SK-N-SH (cell line): ENCODE measurements around the gene MROH2B. TPM values are rescaled to one million over a fixed set of nuclear protein-coding genes. Genes with fewer than 3 reads are reported as not detected.

Source experiments
- CTCF ChIA-PET: fragments of 300-600, 350-600 bp; formaldehyde crosslinking; extraction: SDS; loops from one replicate; lab custom pipeline; 2021; lab: Yijun Ruan, JAX
- POLR2A ChIA-PET: fragments of 350-600 bp; sonication (Branson Sonifier 250); formaldehyde crosslinking; extraction: SDS; loops from one replicate; lab custom pipeline; 2020; ENCODE audit warnings: antibody characterized with exemption, inconsistent platforms; lab: Yijun Ruan, JAX
- DNase-seq: peaks from one replicate; pipeline ENCODE4 v3.0.0; 2012
- H2AFZ ChIP-seq: fragments of 200-600 bp; sonication (generic); 2 replicates; pipeline ENCODE4 v1.8.1; 2016; ENCODE audit warnings: antibody characterized with exemption, mild to moderate bottlenecking, low read depth
- H3F3A ChIP-seq: fragments of 200-600 bp; sonication (generic); replicated peaks from 2 replicates; pipeline ENCODE3; 2016; ENCODE audit warnings: antibody characterized with exemption, mild to moderate bottlenecking; ENCODE audit not compliant: insufficient read depth
- H3K27ac ChIP-seq, 2 experiments: fragments of 200-500 bp in 1 of 2; fragments of 200-600 bp in 1 of 2; sonication (Bioruptor generic) in 1 of 2; sonication (generic), shearing (Covaris generic) in 1 of 2; 2 replicates each; pipeline versions ENCODE4 v1.5.1 to v1.6.1; 2014 to 2016; ENCODE audit warnings: low read depth in 2 of 2, inconsistent platforms in 1 of 2, low read length in 1 of 2, mild to moderate bottlenecking in 1 of 2, mixed read lengths in 1 of 2
- H3K27me3 ChIP-seq: fragments of 200-600 bp; sonication (generic), shearing (Covaris generic); 2 replicates; pipeline ENCODE4 v1.6.1; 2016; ENCODE audit warnings: mixed run types; ENCODE audit not compliant: insufficient read depth
- H3K36me3 ChIP-seq, 2 experiments: fragments of 200-500 bp in 1 of 2; fragments of 200-600 bp in 1 of 2; sonication (Bioruptor generic) in 1 of 2; sonication (generic) in 1 of 2; replicated peaks in 1 of 2; 2 replicates each; pipeline versions ENCODE3 to v1.5.1; 2014 to 2016; ENCODE audit warnings: low read length in 1 of 2, mild to moderate bottlenecking in 1 of 2; ENCODE audit not compliant: insufficient read depth in 2 of 2, control insufficient read depth in 1 of 2
- H3K4me1 ChIP-seq, 2 experiments: fragments of 200-500 bp in 1 of 2; fragments of 200-600 bp in 1 of 2; sonication (Bioruptor generic) in 1 of 2; sonication (generic), shearing (Covaris generic) in 1 of 2; 2 replicates each; pipeline versions ENCODE4 v1.5.1 to v1.6.1; 2014 to 2016; ENCODE audit warnings: low read depth in 1 of 2, low read length in 1 of 2, mixed run types in 1 of 2; ENCODE audit not compliant: insufficient read depth in 2 of 2, control insufficient read depth in 1 of 2
- H3K4me2 ChIP-seq: fragments of 200-600 bp; sonication (generic), shearing (Covaris generic); 2 replicates; pipeline ENCODE4 v1.6.1; 2017; ENCODE audit warnings: mixed run types
- H3K4me3 ChIP-seq, 2 experiments: fragments of 200-500 bp in 1 of 2; fragments of 200-600 bp in 1 of 2; sonication (Bioruptor generic) in 1 of 2; sonication (generic), shearing (Covaris generic) in 1 of 2; 2 replicates each; pipeline versions ENCODE4 v1.5.1 to v1.8.1; 2014 to 2016; ENCODE audit warnings: low read depth in 2 of 2, inconsistent platforms in 1 of 2, low read length in 1 of 2, mild to moderate bottlenecking in 1 of 2, mixed read lengths in 1 of 2, moderate library complexity in 1 of 2
- H3K79me2 ChIP-seq: fragments of 200-600 bp; sonication (generic); 2 replicates; pipeline ENCODE4 v1.8.1; 2017; ENCODE audit warnings: mild to moderate bottlenecking; ENCODE audit not compliant: insufficient read depth
- H3K9ac ChIP-seq: fragments of 200-600 bp; sonication (generic); 2 replicates; pipeline ENCODE4 v1.6.1; 2017; ENCODE audit warnings: mixed run types
- H3K9me2 ChIP-seq: fragments of 200-600 bp; sonication (generic); 2 replicates; pipeline ENCODE4 v1.6.1; 2017; ENCODE audit warnings: mixed run types
- H3K9me3 ChIP-seq: fragments of 200-600 bp; sonication (generic); 2 replicates; pipeline ENCODE4 v1.6.1; 2017; ENCODE audit warnings: mixed run types, mild to moderate bottlenecking, moderate library complexity
- H4K20me1 ChIP-seq: fragments of 200-600 bp; sonication (generic); 2 replicates; pipeline ENCODE4 v1.6.1; 2017; ENCODE audit warnings: mild to moderate bottlenecking, mixed run types; ENCODE audit not compliant: insufficient read depth
- CTCF ChIP-seq: fragments of 200-600 bp; sonication (generic); IDR thresholded peaks from 2 replicates; pipeline ENCODE4 v1.6.1; 2017; ENCODE audit warnings: antibody characterized with exemption, mild to moderate bottlenecking, moderate library complexity
- ELF1 ChIP-seq: IDR thresholded peaks from 2 replicates; pipeline ENCODE4 v1.4.0; 2012
- EP300 ChIP-seq, 2 experiments: IDR thresholded peaks; 2 replicates each; pipeline versions ENCODE4 v1.4.0 to v1.6.1; 2012; ENCODE audit warnings: borderline replicate concordance in 1 of 2, low read depth in 1 of 2, low read length in 1 of 2
- FOXJ3 ChIP-seq: sonication (generic); formaldehyde crosslinking; IDR thresholded peaks from 2 replicates; pipeline ENCODE4 v1.5.1; 2020; ENCODE audit warnings: mild to moderate bottlenecking, missing genetic modification reagents
- FOXM1 ChIP-seq: IDR thresholded peaks from 2 replicates; pipeline ENCODE4 v1.4.0; 2012; ENCODE audit warnings: low read depth, mild to moderate bottlenecking
- GATA2 ChIP-seq: sonication (generic); formaldehyde crosslinking; IDR thresholded peaks from 2 replicates; pipeline ENCODE4 v1.5.0; 2020; ENCODE audit warnings: mild to moderate bottlenecking, missing genetic modification reagents
- IRF3 ChIP-seq: fragments of 150-350 bp; IDR thresholded peaks from 2 replicates; pipeline ENCODE4 v1.6.1; 2016; ENCODE audit warnings: mild to moderate bottlenecking, low read depth, low read length
- MXI1 ChIP-seq: IDR thresholded peaks from 2 replicates; pipeline ENCODE4 v1.6.1; 2012; ENCODE audit warnings: mild to moderate bottlenecking, low read depth, low read length, improper control_type of control experiment
- NRF1 ChIP-seq: IDR thresholded peaks from 2 replicates; pipeline ENCODE4 v1.6.1; 2012; ENCODE audit warnings: low read depth, mild to moderate bottlenecking, low read length
- PBX3 ChIP-seq: IDR thresholded peaks from 2 replicates; pipeline ENCODE4; 2012
- POLR2AphosphoS5 ChIP-seq: IDR thresholded peaks from 2 replicates; pipeline ENCODE4 v1.6.1; 2012; ENCODE audit warnings: low read depth, low read length
- RAD21 ChIP-seq: IDR thresholded peaks from 2 replicates; pipeline ENCODE4 v1.6.1; 2012; ENCODE audit warnings: mild to moderate bottlenecking, low read length
- RCOR1 ChIP-seq: fragments of 150-350 bp; IDR thresholded peaks from 2 replicates; pipeline ENCODE4 v1.6.1; 2017; ENCODE audit warnings: antibody characterized with exemption, low read length
- RFX5 ChIP-seq: IDR thresholded peaks from 2 replicates; pipeline ENCODE4 v1.6.1; 2012; ENCODE audit warnings: mild to moderate bottlenecking, improper control_type of control experiment, low read length
- RXRA ChIP-seq: IDR thresholded peaks from 2 replicates; pipeline ENCODE4 v1.4.0; 2012; ENCODE audit warnings: low read depth, mild to moderate bottlenecking, borderline replicate concordance
- SMC3 ChIP-seq: IDR thresholded peaks from 2 replicates; pipeline ENCODE4 v1.6.1; 2012; ENCODE audit warnings: low read depth, low read length, improper control_type of control experiment
- TCF12 ChIP-seq: IDR thresholded peaks from 2 replicates; pipeline ENCODE4 v1.4.0; 2012
- USF1 ChIP-seq: IDR thresholded peaks from 2 replicates; pipeline ENCODE4 v1.4.0; 2012; ENCODE audit warnings: low read depth, borderline replicate concordance
- USF2 ChIP-seq: fragments of 150-350 bp; IDR thresholded peaks from 2 replicates; pipeline ENCODE4 v1.6.1; 2017; ENCODE audit warnings: antibody characterized with exemption, low read length, low read depth, borderline replicate concordance
- YY1 ChIP-seq: IDR thresholded peaks from 2 replicates; pipeline ENCODE4 v1.4.0; 2012; ENCODE audit warnings: low read depth, mild to moderate bottlenecking
- WGBS: methylation state at CpG from one replicate; pipeline ENCODE4 v1.1.6; 2017; ENCODE audit warnings: low lambda C conversion rate; 5-methylcytosine and 5-hydroxymethylcytosine counted together
- polyA plus RNA-seq, 3 experiments: library from polyadenylated mRNA; depleted of rRNA; stranded (reverse); fragments of >200 nt; gene quantifications; 2 replicates each; pipeline ENCODE4 v1.2.3, GENCODE V29; 2012

MROH2B gene
- polyA plus RNA-seq, 1 of the 3 experiments (the other 2 are of a cell fraction), result not detected

GRCh38 chr5:41009232-41009631 is 61.9 kb downstream of the MROH2B start:
- H3K9me2 ChIP-seq, result no peaks in the 10 kb centered on the region
- H3K27me3 ChIP-seq, result no peaks in the 10 kb centered on the region
- H3K4me2 ChIP-seq, result no peak overlapping the region
- no peak overlapping the region for H3K4me3 ChIP-seq
- H4K20me1 ChIP-seq, result no peaks in the 10 kb centered on the region
- DNase-seq, result peak; percentile 17
- POLR2A ChIA-PET, result no interaction called here
- H3K36me3 ChIP-seq, result no peaks in the 10 kb centered on the region
- no peaks in the 10 kb centered on the region for H3K9me3 ChIP-seq
- no peaks in the 10 kb centered on the region for H3K79me2 ChIP-seq
- peaks cover 0 to 13% of the 10 kb centered on the region in 2 experiments; a peak in 2 of 4 replicates for H3K4me1 ChIP-seq
- no peaks in the 10 kb centered on the region for H3F3A ChIP-seq
- H3K27ac ChIP-seq, result peak overlapping the region in 1 of 2 experiments; percentile 71; a peak in 2 of 4 replicates
- WGBS, result 26% methylated on average over 4 of the region's 4 CpGs
- no peak for TF ChIP-seq YY1
- no peak for TF ChIP-seq FOXJ3 (CRISPR knock-in tag)
- TF ChIP-seq CTCF, result no peak
- TF ChIP-seq RFX5, result no peak
- peak; percentile 15; the same call in 1 of the 2 replicates for TF ChIP-seq RAD21
- TF ChIP-seq NRF1, result no peak
- TF ChIP-seq MXI1, result no peak
- TF ChIP-seq ELF1, result no peak
- no peak for TF ChIP-seq RXRA
- peak; percentile 40 for TF ChIP-seq GATA2 (CRISPR knock-in tag)
- no peak for TF ChIP-seq FOXM1
- TF ChIP-seq PBX3, result no peak
- TF ChIP-seq RCOR1, result peak; percentile 49; the same call in 1 of the 2 replicates
- no peak for TF ChIP-seq USF1
- no peak for TF ChIP-seq SMC3
- no peak for TF ChIP-seq IRF3
- TF ChIP-seq TCF12, result no peak; the same call in 1 of the 2 replicates
- TF ChIP-seq USF2, result no peak
- TF ChIP-seq EP300 (IDR thresholded peaks at IDR 0.05; ENCODE audit: borderline replicate concordance in 1 of 2, low read depth in 1 of 2, low read length in 1 of 2), result peak in 1 of 2 experiments; percentile 82; a peak in 2 of 4 replicates
- no peak for TF ChIP-seq POLR2AphosphoS5
- H2AFZ ChIP-seq, result no peak overlapping the region
- CTCF ChIA-PET, result interaction anchor here (1.3 kb wide), 1 partner anchor 11 kb away, joined by 3 read pairs; no protein-coding TSS in a partner anchor
- no peak overlapping the region for H3K9ac ChIP-seq
